Ecto neural progenitor cell (in vitro differentiated cells): ENCODE measurements around the gene ADAMTS17.
"Not testable (repeated sequence)": the region's sequence is repeated elsewhere in the genome, so short reads cannot be mapped to it uniquely, and the experiment has no call there.

Experiments used
- DNase-seq: peaks from one replicate; pipeline ENCODE4 v3.0.0-alpha.2; 2018; ENCODE audit warnings: low spot score

The ADAMTS17 gene

DNA sequence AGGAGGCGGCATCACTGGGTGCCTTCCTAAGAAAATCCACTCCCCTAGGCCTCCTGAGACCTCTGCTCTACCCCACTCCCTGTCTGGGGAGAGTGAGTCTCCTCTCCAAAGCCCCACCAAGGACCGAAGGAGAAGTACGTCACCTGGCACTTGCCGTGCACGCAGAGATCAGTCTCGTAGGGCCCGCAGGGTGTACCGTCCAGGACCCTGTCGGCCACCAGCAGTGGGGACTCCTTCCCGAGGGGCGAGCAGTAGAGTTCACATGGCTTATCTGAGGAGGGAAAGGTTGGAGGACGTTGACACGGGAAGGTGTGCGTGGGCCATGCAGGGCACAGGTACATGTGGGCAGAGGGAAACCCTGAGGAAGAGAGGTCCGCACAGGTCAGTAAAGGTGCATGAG, 232.9 kb downstream of the ADAMTS17 start:
- no peak for DNase-seq

DNA sequence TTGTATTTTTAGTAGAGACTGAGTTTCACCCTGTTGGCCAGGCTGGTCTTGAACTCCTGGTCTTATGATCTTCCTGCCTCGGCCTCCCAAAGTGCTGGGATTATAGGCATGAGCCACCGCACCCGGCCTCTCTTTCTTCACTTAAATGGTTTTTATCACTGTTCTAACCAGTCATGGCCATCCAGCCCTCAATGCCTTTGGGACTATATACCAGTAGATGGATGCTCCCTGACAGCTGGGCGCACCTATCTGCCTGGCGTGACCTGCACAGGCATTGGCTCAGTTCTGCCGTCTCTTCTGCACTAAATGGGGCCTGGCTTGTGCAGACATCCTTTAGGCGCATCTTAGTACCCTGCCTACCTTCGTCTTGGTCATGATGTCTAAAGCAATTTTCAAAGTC, 233.4 kb downstream of the ADAMTS17 start:
- DNase-seq: no peak

DNA sequence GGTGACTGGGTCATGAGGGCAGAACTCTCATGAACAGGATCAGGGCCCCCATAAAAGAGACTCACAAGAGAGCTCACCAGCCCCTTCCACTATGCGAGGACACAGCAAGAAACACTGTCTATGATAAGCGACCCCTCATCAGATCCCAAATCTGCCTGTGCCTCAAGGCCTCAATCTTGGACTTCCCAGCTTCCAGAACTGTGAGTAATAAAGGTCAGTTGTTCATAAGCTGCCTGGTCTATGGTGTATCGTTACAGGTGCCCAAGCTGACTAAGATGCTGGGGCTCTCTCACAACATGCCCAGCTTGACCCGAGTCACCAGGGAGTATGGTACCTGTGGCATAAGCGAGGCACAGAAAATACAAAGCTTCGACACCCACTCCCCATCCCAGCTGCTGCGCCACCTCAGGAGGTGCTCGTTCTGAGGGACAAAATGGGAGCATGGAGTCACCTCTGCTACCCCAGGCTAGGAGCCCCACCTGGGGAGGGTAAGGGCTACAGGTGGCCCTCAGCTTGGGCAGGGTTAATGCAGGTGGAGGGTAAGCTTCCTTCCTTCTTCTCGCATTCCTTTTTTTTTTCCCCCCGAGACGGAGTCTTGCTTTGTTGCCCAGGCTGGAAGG, 234.1 kb downstream of the ADAMTS17 start:
- no peak for DNase-seq

DNA sequence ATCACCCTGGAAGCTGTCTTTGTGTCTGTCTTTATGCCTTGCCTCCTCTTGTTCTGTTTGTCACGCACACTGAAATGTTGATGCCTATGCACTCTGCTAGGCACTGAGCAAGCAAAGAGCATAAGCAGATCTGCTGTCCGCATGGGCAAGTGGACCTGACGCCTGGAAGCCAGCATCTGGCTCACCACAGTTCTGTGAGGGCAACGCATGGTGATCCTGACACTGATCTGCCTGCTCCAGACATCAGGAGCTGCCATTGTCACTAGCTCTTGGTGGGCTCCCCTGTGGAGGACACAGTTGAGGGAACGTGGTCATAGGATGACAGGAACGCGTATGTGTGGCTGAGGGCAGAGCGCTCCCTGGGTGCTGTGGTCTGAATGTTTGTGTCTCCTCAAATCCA, 234.6 kb downstream of the ADAMTS17 start:
- DNase-seq: no peak

DNA sequence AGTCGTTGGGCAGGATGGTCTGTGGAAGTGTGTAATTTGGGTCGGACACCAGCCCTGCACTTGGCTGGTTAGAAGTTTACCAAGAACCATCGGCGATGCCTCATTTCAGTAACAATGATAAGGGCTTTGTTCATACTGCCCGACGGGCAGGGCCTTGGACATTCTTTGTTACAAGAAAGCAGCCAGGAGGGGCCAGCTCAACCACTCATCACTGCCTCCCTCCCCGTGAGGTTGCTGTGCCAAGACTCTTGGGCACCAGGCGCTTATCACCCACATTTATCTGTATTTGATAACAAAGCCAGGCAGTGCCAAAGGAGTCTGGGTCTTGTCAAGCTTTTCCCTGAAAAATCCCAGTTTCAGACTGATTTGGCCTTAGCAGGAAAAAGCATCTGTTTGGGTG, 235.0 kb downstream of the ADAMTS17 start:
- DNase-seq: no peak

DNA sequence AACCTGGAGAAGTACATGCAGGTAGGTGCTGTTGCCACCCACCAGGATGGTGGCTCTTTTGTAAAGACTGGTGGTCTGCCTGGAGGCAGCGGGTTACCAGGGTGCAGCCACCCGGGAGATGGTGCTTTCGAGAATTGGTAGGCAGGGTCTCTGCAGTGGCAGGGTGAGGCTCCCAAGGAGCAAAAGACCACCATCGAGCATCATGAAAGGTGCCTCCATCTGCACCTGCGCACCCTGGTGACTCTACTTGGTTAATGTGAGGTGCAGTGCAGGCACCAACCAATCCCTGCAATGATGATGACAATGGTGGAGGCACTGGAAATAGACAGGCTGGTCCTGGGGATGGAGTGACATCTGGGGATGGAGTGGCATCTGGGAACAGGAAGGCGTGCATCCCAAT, 236.7 kb downstream of the ADAMTS17 start:
- DNase-seq: no peak

DNA sequence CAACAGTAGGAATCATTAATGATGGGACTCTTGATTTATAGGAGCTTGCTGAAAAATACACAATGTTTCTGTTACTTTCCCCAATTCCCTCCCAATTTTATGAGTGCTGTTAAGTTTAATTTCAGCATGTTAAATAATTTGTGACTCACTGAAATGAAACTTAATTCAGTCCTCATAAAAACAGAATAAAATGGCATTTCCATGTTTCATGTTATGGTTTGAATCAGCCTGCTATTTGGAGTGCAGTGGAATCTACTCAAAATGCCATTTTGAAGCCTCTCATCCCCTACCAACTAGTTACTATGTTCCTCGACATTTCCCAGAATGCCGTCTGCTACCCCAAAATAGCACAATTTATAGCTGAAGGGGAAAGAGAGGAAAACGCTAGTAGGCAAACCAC, 237.5 kb downstream of the ADAMTS17 start:
- no peak for DNase-seq

DNA sequence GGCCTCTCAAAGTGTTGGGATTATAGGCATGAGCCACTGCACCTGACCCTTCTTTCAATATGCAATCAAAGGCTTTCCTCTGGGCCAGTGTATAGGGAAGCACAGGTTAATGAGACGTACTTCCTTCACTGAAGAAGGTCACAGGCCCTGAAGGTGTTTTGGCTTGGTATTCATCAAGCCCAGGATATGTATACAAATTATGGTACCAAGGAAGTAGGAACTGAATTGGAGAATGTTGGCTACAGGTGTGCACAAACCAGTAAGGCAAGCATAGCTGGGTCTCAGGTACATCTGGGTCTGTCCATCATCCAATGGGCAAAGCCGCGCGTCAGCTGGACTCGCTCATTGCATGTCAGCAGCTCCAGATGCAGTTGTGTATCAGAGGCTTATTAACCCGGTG, 237.9 kb downstream of the ADAMTS17 start:
- no peak for DNase-seq

DNA sequence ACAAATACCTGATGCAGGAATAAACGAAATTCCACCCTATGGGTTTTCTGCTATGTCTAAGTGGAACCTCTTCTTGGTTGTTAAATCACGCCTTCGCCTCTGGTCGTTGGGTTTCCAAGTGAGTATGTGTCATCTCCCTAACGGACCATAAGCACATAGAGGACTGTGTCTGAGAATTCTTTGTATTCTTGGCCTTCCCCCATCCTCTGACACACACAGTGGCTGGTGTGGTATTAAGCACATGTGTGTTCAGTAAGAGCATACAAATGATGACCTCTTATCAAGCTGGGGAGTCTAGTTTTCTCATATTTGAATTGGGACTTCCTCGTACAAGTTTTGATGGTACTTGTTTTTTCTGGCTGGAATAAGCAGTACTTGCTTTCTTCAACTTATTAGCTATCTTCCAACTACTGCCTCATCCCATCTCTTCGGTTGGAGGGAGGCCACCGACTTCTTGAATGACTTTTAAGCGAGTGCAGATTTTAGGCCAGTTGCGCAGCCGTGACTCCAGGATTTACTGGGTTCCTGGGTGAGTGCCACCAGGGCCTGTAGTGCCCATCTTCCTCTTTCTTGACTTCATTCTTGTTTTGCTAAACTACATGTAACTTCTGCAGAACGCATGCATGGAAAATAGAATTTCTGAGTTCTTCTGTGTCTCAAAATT, 240.2 kb downstream of the ADAMTS17 start:
- no peak for DNase-seq

DNA sequence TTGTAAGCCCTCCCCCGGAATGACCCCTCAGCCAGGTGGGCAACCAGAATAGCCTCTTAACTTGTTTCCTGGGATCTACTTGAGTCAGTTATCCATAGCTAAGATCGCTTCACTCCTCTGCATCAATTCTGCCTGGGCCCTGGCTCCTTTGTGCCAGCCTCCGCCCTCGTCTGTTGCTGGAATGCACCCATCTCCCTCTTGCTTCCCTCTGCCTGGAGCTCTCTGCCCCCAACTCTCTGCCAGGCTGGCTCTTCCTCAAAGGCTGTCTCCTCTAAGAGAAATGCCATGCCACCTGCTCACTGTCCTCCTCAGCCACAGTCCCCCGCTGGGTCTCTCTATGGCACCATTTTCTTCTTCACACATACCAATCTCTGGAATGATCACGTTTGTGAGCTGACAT, 240.8 kb downstream of the ADAMTS17 start:
- DNase-seq: no peak

DNA sequence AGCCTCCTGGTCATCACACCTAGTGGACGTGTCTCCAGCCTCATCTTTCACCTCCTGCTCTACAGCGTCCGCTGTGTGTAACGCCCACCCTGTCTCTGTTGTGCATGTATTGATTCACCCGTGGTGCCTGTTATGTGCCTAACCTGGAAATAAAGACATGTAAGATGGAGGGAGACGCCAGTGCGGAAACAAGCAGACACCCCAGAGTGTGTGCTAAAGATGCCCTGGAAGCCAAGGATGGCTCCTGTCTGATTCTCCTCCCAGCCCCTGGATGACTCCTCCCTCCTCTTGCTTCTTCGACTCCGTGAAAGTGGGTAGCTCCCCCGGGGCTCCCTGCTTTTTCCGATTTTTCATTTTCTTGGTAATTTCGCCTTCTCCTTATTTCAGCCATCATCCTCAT, 241.8 kb downstream of the ADAMTS17 start:
- peak; percentile 19 for DNase-seq

DNA sequence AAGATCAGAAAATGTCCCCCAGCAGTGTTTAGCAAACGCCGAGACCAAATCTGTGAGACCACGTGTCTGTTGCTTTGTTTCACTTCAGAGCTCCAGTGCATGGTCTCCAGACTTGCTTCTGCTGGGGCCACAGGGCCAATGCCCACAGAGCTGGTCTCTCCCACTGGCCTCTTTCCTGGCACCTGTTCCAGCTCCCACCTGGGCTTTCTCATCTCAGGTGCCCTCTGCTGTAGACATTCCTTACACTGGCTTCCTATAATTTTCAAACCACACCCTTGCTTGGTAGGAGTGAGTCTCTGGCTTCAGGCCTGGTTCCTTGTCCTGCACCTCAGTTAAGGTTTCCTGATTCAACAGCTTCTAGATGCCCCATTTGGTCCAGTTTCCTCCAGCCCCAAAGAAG, 243.1 kb downstream of the ADAMTS17 start:
- DNase-seq: peak; percentile 9

DNA sequence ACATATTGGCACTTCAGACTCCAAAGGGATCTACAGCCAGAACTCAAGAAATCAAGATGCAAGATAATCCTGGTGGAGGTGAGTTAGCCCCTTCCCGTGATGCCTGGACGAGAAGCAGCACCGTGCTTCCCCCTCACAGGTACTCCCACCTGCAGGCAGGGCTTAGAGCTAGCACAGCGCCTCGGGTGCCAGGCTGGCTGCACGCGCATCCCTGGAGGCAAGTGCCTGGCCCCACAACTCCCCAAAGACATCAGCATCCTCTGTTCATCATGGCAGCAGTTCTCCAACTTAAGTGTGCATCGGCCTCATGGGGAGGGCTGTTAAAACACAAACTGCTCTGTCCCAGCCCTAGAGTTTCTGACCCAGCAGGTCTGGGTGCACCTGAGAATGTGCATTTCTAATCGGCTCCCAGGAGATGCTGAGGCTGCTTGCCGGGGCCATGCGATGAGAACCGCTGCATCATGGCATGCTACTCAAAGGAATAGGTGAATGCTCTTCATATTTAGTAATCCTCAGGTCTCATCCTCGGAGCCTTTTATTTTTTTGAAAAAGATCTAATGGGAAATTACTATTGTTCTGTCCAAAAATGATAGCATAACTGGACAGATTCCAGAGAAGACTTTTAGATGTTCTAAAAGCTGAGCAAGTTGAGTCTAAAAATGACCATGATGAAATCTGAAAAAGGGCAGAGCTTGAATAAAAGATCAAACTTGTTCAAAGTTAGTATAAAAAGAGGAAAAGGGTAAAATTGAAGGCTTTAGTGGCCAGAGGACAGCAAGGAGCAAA, 244.2 kb downstream of the ADAMTS17 start:
- peak; percentile 24 for DNase-seq

DNA sequence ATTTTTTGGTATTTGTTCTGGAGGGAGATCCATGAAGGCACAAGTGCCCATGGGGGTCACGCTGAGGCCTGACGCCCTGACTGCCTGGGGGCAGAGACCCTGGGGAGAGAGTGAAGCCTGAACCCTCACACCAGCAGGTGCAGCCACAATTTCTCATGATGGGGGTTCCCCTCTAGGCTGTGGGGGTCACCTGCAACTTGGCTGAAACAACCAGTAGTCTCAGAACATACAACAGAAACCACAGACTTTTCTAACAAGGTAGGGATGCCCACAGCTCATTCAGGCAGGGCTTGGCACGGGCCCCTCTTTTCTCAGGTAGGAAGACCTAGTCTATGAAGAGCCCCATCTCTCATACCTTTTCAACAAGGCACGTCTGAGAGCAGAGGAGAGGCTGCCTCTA, 245.1 kb downstream of the ADAMTS17 start:
- peak; percentile 27 for DNase-seq

DNA sequence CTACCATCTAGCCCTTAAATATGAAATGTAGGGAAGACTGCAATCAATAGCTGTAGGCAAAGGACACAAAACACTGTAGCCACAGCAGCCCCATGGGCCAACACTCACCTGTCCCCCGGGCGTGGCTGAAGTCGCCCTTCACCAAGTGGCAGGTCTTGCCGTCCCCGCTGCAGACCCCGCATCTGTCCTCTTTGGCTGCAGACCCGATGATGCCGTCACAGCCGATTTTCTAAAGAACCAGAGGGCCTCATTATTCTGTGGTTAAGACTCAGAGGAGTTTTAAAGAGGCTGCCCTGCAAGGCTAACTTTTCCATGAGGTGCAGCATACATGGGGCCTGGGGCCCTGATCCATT, 245.6 kb downstream of the ADAMTS17 start:
- peak; percentile 29 for DNase-seq

DNA sequence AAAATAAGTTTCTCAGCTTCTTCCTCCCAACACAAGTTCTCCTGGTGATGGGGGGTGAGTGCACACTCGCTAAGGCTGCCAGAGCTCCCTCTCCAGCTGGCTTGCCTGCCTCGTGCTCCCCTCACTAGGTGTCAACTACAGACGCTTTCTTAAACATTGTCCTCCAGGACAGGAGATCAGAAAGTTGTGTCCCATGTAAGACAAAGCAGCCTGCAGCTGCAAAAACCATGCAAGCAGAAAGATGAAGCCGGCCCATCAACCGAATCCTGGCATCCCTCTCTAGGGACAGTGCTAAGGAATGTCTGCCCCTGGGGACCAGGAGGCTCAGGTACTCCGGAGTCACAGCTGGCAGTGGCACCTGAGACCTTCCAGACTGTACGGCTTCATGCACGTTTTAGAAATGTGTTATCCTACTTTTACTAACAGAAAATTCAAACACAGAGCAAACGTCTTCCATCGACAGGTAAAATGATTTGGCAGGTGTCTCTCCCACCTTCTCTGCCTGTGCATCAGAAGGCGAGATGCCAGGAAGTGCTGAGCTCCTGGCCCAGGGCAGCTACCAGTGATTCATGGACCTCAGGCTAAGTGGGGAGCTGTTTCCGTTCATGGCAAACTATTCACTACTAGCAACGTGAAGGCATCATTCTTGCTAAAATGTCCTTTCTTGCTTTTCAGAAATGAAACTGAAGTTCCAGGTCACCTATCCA, 246.1 kb downstream of the ADAMTS17 start:
- peak; percentile 34 for DNase-seq

DNA sequence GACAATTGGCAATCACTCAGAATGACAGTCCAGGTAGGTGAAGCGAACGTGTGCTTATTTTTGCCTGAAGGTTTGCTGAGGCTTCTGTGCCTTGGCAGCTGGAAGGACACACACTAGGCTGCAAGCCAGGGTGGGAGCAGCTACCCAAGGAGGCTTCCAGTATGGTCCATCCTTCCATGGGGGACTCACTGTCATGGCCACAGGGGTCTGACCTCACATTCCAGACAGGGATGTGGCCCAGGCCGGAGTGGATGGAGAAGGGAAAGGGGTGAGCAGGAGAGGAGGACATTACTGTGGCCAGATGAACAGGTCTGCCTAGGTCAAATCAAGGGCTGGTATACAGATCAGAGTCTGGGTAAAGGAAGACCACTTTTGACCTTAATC, 247.7 kb downstream of the ADAMTS17 start:
- peak; percentile 14 for DNase-seq

DNA sequence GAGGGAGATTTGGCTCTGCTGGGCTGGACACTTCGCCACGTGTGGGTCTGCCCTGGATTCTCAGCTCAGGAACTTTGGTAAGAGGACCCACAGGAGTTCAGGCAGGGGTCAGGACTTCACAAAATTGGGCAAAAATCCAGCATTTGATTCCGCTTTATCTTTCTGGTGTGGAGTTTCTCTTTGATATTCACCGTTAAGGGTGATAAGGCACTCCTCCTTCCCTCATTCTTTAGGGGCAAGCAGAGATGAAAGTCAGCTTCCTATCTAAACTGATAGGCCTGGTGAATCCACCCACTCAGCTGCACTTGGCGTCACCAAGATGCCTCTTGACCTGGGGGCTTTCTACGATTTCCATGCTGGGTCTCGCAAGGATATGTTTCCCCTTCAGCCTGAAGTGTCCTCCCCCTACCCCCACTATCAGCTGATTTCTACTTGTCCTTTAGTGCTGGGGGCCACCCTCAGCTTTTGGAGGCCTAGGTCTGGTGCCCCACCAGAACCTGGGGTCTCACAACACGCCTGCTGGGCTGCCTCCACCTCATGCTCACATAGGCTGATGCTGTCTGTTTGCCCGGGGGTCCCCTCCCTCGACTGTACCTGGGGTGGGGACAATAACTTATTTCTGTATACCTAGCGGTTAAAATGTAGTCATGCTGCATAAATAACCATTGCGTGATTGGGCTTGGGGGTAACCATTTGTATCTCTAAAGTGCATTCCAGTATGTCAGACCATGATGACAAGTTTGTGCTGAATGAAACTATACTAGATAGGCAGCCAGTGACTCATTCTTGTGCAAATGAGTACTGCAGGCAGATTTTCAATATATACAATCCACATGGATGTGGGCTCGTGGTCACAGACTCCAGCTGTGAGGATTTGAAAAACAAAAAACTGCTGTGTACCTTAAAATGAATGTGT, 248.3 kb downstream of the ADAMTS17 start:
- DNase-seq: peak; percentile 24

DNA sequence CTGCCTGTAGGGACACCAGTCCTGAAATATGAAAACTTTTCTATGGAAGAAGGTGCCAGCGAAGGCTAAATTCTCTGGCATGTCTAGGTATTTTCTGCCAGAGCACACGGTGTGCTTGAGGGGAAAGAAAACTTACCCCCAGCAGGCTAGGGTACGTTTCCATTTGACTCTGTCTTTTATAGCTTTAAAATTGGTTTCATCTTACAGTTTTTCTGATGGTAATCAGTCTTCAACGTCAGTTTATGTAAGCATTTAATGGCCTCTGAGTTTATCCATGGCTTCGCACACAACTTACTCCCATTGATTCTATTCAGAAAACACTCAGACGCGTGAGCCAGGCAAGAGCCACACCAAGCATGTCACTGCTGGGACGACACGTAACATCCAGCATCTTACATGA, 249.7 kb downstream of the ADAMTS17 start:
- DNase-seq: no peak

DNA sequence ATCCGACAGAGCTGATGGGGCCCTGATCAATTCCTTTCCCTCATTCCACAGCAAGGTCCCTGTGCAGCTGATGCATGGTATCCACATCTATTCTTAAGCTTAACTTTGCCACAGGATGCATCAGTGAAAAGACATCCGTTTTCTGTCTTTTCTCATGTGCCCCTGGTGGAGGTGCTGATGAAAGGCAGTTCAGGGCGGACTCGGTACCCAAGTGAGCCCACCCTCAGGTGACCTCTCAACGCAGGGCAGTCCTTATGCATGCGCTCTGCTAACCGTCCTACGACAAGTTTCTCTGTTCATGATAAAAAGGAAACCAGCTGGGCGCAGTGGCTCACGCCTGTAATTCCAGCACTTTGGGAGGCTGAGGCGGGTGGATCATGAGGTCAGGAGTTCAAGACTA, 251.4 kb downstream of the ADAMTS17 start:
- no peak for DNase-seq

DNA sequence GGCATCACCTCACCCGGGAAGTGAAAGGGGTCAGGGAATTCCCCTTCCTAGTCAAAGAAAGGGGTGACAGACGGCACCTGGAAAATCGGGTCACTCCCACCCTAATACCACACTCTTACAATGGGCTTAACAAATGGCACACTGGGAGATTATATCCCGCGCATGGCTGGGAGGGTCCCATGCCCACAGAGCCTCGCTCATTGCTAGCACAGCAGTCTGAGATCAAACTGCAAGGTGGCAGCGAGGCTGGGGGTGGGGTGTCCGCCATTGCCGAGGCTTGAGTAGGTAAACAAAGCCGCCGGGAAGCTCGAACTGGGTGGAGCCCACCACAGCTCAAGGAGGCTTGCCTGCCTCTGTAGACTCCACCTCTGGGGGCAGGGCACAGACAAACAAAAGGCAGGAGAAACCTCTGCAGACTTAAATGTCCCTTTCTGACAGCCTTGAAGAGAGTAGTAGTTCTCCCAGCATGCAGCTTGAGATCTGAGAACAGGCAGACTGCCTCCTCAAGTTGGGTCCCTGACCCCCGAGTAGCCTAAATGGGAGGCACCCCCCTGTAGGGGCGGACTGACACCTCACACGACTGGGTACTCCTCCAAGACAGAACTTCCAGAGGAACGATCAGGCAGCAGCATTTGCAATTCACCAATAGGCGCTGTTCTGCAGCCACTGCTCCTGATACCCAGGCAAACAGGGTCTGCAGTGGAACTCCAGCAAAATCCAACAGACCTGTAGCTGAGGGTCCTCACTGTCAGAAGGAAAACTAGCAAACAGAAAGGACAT, 257.5 kb downstream of the ADAMTS17 start:
- DNase-seq: not testable (repeated sequence)
